Osteoblast (primary cell): Measurements from ENCODE around the gene PHPT1. TPM values are rescaled to one million over a fixed set of nuclear protein-coding genes. Genes with fewer than 3 reads are reported as not detected.
A peak's percentile ranks its signal among the peaks of the same experiment; 100 is the strongest.

Source experiments
- DNase-seq: peaks from one replicate; pipeline ENCODE4 v3.0.0; 2011; ENCODE audit warnings: low spot score, mixed read lengths; ENCODE audit not compliant: insufficient read length; ENCODE audit errors: missing footprints
- H2AFZ ChIP-seq: 2 replicates; pipeline ENCODE4 v1.6.0; 2011; ENCODE audit warnings: mild to moderate bottlenecking, low read length
- H3K27ac ChIP-seq: 2 replicates; pipeline ENCODE4 v1.5.1; 2011; ENCODE audit warnings: mild to moderate bottlenecking, low read depth, low read length, moderate library complexity
- H3K27me3 ChIP-seq: 2 replicates; pipeline ENCODE4 v1.6.0; 2012; ENCODE audit warnings: mild to moderate bottlenecking, control low read depth, inconsistent platforms, low read length, moderate library complexity; ENCODE audit not compliant: insufficient read depth
- H3K36me3 ChIP-seq: 2 replicates; pipeline ENCODE4 v1.5.1; 2011; ENCODE audit warnings: mild to moderate bottlenecking, low read length, control low read depth, moderate library complexity; ENCODE audit not compliant: insufficient read depth
- H3K4me1 ChIP-seq: 2 replicates; pipeline ENCODE4 v1.5.1; 2011; ENCODE audit warnings: mild to moderate bottlenecking, low read length, control low read depth, moderate library complexity; ENCODE audit not compliant: insufficient read depth
- H3K4me2 ChIP-seq: 2 replicates; pipeline ENCODE4 v1.6.0; 2011; ENCODE audit warnings: mild to moderate bottlenecking, low read length; ENCODE audit not compliant: insufficient read depth
- H3K4me3 ChIP-seq: fragments of 200-600 bp; sonication (generic); 3 replicates; pipeline ENCODE4 v1.5.1; 2012; ENCODE audit warnings: mild to moderate bottlenecking, low read length, inconsistent platforms; ENCODE audit not compliant: insufficient read depth
- H3K79me2 ChIP-seq: 2 replicates; pipeline ENCODE4 v1.6.0; 2012; ENCODE audit warnings: mild to moderate bottlenecking, low read length, control low read depth, inconsistent platforms; ENCODE audit not compliant: insufficient read depth
- H3K9me3 ChIP-seq: 2 replicates; pipeline ENCODE4 v1.5.1; 2011; ENCODE audit warnings: low read depth, low read length, control low read depth
- H4K20me1 ChIP-seq: 2 replicates; pipeline ENCODE4 v1.6.0; 2012; ENCODE audit warnings: mild to moderate bottlenecking, low read length, control low read depth; ENCODE audit not compliant: insufficient read depth
- CTCF ChIP-seq: IDR thresholded peaks from 2 replicates; pipeline ENCODE4 v1.5.1; 2011; ENCODE audit warnings: mild to moderate bottlenecking, low read depth, low read length, moderate library complexity; ENCODE audit errors: extremely low read depth
- total RNA-seq: library from RNA; depleted of rRNA; stranded (reverse); fragments of >200 nt; gene quantifications from 2 replicates; pipeline ENCODE4 v1.2.3, GENCODE V29; 2012

The PHPT1 gene
- total RNA-seq, 1 donor: 59.0 TPM

- peaks cover 8% of the 10 kb centered on the region for H4K20me1 ChIP-seq
- H3K27me3 ChIP-seq: no peaks in the 10 kb centered on the region
- no peak within 1 kb of the TSS for H3K4me2 ChIP-seq
- TF ChIP-seq CTCF: no peak
- no peak within 1 kb of the TSS for H2AFZ ChIP-seq
- H3K4me3 ChIP-seq: no peak within 1 kb of the TSS
- no peak within 1 kb of the TSS for H3K27ac ChIP-seq
- DNase-seq: no peak
- H3K36me3 ChIP-seq: peaks cover 15% of the 10 kb centered on the region
- peaks cover 7% of the 10 kb centered on the region for H3K79me2 ChIP-seq
- H3K4me1 ChIP-seq: peaks cover 13% of the 10 kb centered on the region
- no peaks in the 10 kb centered on the region for H3K9me3 ChIP-seq
Observed at GRCh38 chr9:136851941-136852663, 2.9 kb downstream of the PHPT1 start, which contains the start of gene MAMDC4. MAMDC4 (plus strand) TSS chr9:136852346; CDS start chr9:136852417, 71 bp downstream.

- no peak for TF ChIP-seq CTCF
- Histone ChIP-seq H3K4me2 (no peak overlapping the region), H4K20me1 (peaks cover 12% of the 10 kb centered on the region), H3K4me1 (peaks cover 12% of the 10 kb centered on the region), H3K9me3 (no peaks in the 10 kb centered on the region), H3K79me2 (peaks cover 7% of the 10 kb centered on the region), H3K36me3 (peaks cover 15% of the 10 kb centered on the region), H2AFZ (no peak overlapping the region), H3K4me3 (no peak overlapping the region), H3K27me3 (no peaks in the 10 kb centered on the region), H3K27ac (no peak overlapping the region)
- peak; percentile 75 for DNase-seq
Observed at GRCh38 chr9:136852664-136853595, 3.7 kb downstream of the PHPT1 start.

- Histone ChIP-seq H3K9me3 (no peaks in the 10 kb centered on the region), H3K4me1 (peaks cover 9% of the 10 kb centered on the region), H4K20me1 (peaks cover 12% of the 10 kb centered on the region), H3K27me3 (no peaks in the 10 kb centered on the region), H3K79me2 (peaks cover 7% of the 10 kb centered on the region), H2AFZ (no peak overlapping the region), H3K27ac (no peak overlapping the region), H3K4me3 (no peak overlapping the region), H3K4me2 (no peak overlapping the region), H3K36me3 (peaks cover 15% of the 10 kb centered on the region)
- DNase-seq: peak; percentile 85
- no peak for TF ChIP-seq CTCF
Observed at GRCh38 chr9:136853596-136854112, 4.4 kb downstream of the PHPT1 start.
